VCaP (cell line): ENCODE measurements around the gene AK8.
"Not testable (repeated sequence)": the region's sequence is repeated elsewhere in the genome, so short reads cannot be mapped to it uniquely, and the experiment has no call there.

Source experiments
- H3K27ac ChIP-seq: fragments of 450-650 bp; 2 replicates; pipeline ENCODE4 v1.5.1; 2017
- TF ChIP-seq, protein P1 (sequence below): fragments of 450-650 bp; conservative IDR thresholded peaks from 2 replicates; pipeline ENCODE4 v1.5.1; 2017; ENCODE audit warnings: mild to moderate bottlenecking, moderate library complexity

Gene AK8

DNA sequence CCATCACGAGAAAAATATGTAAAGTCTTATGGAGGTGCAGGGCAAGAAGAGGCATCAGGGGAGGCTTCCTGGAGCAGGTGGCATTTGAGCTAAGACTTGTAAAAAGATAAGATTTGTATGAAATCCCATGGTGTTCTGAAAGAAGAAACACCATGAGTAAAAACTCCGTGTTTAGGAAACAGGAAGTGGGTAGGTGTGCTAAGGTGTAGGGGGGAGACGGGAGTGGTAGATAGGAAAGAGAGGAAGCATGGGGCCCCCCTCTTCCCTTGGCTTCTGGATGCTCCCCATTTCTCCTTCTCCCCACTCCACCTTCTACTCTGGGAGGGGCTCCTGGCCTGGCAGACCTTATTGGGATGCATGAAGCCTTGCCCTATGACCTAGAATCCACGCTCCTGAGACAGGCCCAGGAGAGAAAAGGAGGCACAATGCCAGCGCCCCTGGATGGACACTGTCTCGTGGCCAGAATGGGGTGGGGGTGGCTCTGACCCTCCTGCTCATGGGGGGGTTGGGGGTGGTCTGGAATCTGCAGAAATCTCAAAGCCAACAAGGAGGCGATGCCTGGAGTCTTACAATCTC, 104.2 kb downstream of the AK8 start:
- TF ChIP-seq, protein P1, sequence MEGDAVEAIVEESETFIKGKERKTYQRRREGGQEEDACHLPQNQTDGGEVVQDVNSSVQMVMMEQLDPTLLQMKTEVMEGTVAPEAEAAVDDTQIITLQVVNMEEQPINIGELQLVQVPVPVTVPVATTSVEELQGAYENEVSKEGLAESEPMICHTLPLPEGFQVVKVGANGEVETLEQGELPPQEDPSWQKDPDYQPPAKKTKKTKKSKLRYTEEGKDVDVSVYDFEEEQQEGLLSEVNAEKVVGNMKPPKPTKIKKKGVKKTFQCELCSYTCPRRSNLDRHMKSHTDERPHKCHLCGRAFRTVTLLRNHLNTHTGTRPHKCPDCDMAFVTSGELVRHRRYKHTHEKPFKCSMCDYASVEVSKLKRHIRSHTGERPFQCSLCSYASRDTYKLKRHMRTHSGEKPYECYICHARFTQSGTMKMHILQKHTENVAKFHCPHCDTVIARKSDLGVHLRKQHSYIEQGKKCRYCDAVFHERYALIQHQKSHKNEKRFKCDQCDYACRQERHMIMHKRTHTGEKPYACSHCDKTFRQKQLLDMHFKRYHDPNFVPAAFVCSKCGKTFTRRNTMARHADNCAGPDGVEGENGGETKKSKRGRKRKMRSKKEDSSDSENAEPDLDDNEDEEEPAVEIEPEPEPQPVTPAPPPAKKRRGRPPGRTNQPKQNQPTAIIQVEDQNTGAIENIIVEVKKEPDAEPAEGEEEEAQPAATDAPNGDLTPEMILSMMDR, result no peak
- no peak overlapping the region for H3K27ac ChIP-seq

DNA sequence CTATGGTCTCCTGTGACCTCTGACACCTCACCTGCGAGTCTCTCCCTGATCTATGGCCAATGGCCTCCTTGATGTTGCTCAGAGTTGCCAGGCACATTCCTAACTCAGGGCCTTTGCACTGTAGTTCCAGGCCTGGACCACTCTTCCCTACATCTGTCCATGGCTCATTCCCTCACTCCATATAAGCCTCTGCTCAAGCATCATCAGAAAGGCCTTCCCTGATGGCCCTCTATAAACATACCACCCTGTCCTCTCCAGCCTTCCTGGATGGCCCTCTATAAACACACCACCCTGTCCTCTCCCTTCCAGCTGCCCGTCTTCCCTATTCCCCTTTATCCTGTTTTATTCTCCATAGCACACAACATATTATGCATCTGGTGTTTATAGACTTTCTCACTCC, 105.0 kb downstream of the AK8 start:
- no peak overlapping the region for H3K27ac ChIP-seq
- TF ChIP-seq, protein P1, result no peak

DNA sequence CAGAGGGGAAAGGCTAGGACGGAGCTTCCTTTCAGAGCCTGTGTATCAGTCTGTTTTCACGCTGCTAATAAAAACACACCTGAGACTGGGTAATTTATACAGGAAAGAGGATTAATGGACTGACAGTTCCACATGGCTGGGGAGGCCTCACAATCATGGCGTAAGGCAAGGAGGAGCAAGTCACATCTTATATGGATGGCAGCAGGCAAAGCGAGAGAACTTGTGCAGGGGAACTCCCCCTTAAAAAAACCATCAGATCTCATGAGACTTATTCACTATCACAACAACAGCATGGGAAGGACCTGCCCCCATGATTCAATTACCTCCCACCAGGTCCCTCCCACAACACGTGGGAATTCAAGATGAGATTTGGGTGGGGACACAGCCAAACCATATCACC, 106.3 kb downstream of the AK8 start:
- not testable (repeated sequence) for H3K27ac ChIP-seq

DNA sequence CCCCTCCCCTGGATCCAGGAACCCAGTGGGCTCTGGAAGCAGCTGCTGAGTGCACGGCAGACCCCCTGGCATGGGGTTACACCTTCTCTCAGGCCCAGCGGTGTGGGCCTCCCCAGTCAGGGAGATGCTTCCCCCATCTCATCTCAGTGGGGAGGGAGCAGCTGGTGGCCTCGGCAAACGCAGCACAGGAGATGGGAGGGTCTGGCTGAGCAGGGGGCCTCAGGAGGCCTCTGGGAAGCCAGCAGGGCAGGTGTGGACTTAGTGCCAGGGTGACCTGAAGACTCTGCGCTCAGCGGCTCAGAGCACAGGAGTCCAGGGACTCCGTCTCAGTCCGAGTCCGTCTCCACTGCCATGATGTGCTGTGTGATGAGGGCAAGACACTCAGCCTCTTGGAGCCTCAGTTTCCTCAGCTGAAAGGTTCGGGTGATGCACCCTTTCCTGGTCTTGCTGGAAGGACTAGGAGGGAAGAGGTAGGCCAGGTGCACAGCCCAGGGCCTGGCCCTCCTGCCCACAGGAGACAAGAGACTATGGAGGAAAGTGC, 107.2 kb downstream of the AK8 start:
- TF ChIP-seq, protein P1, result no peak
- no peak overlapping the region; the same call in 1 of the 2 replicates for H3K27ac ChIP-seq

DNA sequence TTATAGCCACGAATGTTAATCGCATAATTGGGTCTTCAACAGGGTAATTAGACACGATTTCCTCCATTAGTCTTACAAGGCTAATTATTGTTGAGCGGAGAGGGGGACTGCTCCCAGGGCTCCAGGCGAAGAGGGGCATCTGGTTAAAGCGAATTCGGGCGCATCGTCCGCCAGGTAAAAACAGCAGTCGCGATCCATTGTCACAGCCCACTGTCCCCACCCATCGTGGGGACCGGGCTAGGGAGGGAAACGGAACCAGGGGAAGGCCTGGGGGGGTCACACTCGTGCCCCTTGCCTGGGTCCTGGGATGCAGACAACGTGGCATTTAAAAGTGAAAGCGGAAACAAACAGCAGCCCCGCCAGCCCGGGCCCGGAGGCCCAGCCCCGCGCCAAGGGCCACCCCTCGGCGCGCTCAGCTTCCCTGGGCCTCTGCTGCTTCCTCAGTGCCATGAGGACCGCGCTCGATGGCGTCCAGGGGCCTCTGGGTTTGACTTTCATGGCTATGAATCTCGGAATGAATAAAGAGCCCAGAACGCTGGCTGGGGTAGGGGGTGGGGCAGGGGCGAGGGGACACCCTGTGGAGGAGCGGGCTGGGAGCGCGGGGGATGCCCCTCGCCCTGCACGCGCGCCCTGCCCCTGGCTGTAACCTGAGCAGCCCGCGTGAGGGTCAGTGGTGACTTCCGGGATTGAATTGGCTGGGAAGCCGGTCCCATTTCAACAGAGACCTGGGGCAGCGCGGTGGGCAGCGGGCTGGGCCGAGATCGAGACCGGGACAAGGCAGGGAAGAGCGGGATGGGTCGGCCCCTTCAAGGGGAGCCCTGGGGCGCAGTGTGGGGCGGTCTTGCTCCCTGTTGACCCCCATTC, 107.9 kb downstream of the AK8 start:
- peak overlapping the region; percentile 66 for H3K27ac ChIP-seq

DNA sequence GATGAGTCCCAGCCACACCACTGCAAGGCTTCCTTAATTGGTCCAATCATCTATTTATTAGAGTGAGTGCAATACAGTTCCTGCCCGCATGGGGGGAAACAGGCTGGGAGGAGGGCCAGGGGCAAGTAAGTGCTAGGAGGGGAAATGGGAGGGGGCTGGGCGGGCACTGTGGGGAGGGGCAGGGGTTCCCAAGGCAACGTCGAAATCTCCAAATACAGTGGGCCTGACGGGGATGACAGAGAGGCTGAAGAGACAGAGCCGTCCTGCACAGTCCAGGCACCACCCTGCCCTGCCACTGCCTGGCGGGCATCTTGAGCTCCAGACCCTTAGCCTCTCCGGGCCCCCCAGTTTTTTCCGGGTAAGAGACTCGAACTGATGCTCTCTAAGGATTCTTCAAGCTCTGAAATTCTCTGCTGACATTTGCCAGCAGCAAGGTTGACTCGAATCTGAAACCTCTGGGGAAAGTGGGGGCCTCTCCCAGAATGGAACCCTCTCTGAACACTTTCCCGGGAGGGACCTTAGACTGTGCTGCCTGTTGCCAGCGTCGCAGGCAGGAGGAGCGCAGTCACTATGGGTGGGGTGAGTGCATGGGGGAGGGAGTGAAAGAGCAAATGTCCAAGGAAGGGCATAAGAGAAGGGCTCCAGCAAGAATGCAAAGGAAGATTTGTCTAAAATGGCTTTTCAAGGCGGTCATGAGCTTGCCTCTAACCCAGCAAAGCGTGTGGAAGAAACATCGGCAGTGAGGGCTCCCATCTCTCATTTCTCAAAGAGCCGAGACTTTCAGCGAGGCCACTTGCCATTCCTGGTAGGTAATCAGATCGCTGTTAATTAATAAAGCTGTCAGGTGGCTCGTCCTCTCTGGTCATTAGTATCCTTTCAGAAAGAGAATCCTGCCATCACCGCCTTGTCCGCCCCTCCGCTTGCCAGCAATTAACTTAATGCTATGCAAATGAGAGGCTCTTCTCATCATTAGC, 108.9 kb downstream of the AK8 start:
- TF ChIP-seq, protein P1, result peak; percentile 72
- H3K27ac ChIP-seq, result peak overlapping the region; percentile 66

More for the DNA sequence above, 107.9 kb downstream of the AK8 start:
- TF ChIP-seq, protein P1, result no peak

DNA sequence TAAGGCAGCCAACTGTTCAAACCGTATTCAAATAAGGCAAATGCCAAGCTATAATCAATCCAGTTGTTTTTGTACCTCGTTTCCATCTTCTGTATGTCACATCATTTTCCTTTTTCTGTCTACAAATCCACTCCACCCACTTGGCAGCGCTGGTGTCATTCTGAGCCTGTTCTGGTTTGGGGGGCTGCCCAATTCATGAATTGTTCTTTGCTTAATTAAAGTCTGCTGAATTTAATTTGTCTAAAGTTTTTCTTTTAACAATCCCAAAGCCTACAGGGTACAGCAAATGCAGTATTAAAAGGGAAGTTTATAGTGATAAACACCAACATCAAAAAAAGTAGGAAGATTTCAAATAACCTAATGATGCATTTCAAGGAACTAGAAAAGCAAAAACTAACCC, 114.5 kb downstream of the AK8 start:
- TF ChIP-seq, protein P1, result no peak
- H3K27ac ChIP-seq, result no peak overlapping the region
